ENCODE data around the gene STAMBPL1.

- TF ChIP-seq CTCF (IDR thresholded peaks at IDR 0.05 in 8 of 11, conservative IDR thresholded peaks at IDR 0.05 in 3 of 11) (no peak), POLR2AphosphoS5 (IDR thresholded peaks at IDR 0.05) (no peak), POLR2A (IDR thresholded peaks at IDR 0.05) (no peak)
These were observed 77.3 kb downstream of the STAMBPL1 start for GRCh38 chr10:88957381-88957780.
